Epithelial cell of esophagus (primary cell): ENCODE measurements around the gene GALNT12.

Experiments
- DNase-seq: peaks from one replicate; pipeline ENCODE4 v3.0.0; 2010; ENCODE audit warnings: low read depth
- H3K4me3 ChIP-seq: 2 replicates; pipeline ENCODE4 v1.5.1; 2011; ENCODE audit warnings: mild to moderate bottlenecking, low read length, control low read depth
- TF ChIP-seq, protein P1 (sequence below): IDR thresholded peaks from 2 replicates; pipeline ENCODE4 v1.5.1; 2011; ENCODE audit warnings: low read depth, mild to moderate bottlenecking, low read length, control low read depth, inconsistent platforms; ENCODE audit not compliant: insufficient read depth; ENCODE audit errors: missing control alignments

The GALNT12 gene

DNA sequence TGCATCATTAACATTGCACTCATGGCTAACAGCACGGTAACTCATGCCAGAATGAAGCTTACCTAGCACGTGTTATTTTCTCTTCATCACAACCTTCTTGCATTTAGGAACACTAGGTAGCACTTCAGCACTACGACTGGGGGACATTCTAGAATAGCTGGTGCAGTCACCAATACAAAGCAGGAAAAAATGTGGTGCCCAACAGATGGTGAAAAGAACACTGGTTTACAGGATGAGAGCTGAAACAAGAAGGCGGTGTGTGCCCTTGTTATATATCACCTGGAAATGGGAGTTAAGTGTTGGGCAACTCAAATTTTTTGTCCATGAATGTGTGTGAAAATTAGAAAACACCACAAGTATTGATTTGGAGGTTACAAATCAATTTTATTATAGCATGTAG is 30.0 kb downstream of the GALNT12 start:
- H3K4me3 ChIP-seq: no peak overlapping the region
- DNase-seq: no peak
- TF ChIP-seq, protein P1, sequence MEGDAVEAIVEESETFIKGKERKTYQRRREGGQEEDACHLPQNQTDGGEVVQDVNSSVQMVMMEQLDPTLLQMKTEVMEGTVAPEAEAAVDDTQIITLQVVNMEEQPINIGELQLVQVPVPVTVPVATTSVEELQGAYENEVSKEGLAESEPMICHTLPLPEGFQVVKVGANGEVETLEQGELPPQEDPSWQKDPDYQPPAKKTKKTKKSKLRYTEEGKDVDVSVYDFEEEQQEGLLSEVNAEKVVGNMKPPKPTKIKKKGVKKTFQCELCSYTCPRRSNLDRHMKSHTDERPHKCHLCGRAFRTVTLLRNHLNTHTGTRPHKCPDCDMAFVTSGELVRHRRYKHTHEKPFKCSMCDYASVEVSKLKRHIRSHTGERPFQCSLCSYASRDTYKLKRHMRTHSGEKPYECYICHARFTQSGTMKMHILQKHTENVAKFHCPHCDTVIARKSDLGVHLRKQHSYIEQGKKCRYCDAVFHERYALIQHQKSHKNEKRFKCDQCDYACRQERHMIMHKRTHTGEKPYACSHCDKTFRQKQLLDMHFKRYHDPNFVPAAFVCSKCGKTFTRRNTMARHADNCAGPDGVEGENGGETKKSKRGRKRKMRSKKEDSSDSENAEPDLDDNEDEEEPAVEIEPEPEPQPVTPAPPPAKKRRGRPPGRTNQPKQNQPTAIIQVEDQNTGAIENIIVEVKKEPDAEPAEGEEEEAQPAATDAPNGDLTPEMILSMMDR: no peak

DNA sequence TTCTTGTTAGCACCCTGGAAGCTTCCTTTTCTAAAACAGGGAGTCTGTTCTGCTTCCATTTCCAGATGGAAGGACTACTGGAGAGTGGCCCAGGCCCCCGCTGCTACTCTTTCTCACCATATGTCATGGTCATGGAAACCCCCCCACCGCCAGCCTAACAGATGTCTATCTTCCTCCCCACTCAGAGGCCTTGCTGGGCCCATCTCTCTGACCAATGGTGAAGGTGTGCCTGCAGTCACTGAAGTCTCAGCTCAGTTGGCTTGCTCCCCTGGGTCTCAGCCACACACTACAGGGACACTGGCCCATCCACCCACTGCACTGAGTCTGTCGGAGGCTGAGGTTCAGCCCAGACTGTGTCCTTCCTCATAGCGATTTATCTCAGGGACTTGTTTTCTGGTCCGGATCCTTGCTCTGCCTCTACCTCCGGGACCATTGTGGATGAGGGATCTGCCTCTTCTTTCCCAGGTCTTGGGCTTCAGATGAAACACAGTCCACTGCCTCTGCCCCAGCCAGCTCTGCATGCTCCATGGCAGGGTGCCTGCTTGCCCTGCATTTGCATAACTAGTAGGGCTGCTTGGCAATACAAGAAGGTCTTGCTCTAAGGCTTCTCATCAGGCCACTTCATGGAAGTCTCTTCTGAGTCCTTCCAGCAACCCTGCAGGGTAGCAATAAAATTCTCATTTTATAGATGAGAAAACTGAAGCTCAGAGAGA is 30.8 kb downstream of the GALNT12 start:
- TF ChIP-seq, protein P1: no peak
- no peak overlapping the region for H3K4me3 ChIP-seq
- no peak for DNase-seq

DNA sequence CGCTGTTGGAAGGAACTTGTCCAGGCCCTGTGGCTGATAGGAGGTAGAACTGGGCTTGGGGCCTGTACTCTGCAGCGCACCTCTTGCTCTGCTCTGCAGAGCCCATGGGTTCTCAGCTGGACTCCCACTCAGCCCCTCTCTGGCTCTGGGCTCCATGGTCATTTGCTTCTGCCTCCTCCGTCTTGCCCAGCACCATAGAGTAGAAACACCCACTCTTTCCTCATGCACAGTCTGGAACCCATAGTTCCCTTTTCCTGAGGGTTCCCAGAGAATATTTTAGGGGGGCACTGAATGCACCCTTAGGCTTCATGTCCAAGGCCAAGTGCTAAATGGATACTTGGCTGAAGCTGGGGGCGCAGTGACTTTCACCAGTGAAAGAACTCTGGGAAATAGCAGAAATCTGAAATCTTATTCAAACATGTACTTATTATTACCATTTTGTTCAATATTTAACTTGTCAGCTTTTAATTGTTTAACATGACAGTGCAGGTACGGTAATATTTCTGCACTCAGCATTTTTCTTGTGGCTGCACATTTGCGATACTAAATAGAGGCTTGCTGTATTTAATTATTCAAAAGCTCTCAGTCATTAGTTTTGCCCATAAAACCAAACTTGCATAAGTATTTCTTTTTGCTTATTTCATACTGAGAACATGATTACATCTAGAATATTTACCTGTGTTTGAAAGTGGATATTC is 31.5 kb downstream of the GALNT12 start:
- TF ChIP-seq, protein P1: no peak
- no peak overlapping the region for H3K4me3 ChIP-seq
- no peak for DNase-seq

DNA sequence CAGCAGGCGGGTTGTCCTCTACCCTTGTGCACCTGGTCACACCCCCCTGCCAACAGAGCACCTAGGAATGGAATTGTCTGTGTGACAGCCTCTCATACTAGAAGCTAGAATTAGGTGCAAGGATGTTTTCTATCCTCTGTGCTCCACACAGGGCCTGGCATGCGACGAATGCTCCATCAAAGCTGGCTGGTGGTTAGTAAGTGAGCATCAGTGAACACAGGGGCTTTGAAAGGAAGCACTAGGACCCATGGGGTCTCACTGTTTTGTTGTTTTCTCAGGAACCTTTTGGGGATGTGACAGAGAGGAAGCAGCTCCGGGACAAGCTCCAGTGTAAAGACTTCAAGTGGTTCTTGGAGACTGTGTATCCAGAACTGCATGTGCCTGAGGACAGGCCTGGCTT is 32.3 kb downstream of the GALNT12 start:
- no peak for DNase-seq
- no peak overlapping the region for H3K4me3 ChIP-seq
- TF ChIP-seq, protein P1: no peak

DNA sequence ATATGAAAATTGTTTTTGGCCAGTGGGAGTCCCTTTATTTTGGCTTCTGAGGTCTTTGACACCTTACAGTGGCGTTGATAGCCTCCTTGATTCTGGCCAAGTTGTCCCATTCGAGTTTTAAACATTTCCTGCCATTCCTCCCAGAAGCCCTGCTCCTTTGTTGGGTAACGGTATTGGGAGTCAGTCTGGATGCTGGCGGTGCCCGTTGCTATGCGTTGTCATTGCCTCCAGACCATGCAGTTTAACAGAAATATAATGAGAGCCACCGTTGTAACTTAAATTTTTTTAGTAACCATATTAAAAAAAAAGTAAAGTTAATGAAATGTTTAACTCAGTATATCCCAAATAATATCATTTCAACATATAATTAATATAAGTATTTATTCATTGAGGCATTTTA is 35.0 kb downstream of the GALNT12 start:
- DNase-seq: no peak
- TF ChIP-seq, protein P1: no peak
- H3K4me3 ChIP-seq: no peak overlapping the region

DNA sequence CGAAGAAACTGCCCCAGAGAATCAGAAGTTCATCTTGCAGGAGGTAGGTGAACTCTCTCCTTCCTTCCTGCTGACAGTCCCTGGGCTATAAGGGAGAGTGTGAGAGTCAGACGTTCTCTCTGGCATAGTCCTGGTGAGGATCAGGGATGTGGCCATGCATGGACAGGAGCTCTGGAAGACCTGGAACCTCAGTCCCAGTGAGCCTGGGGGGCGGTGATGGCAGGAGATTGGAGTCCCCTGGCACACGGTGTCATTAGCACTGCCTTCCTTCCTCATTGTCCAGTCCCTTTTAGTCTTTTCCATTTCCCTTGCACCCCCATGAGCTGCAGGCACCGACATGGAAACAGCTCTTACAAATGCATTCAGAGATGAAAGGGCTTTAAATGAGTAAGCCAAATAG is 38.6 kb downstream of the GALNT12 start:
- no peak for DNase-seq
- H3K4me3 ChIP-seq: no peak overlapping the region
- TF ChIP-seq, protein P1: no peak
